Measurements from ENCODE around the gene WNT7B.

The WNT7B gene

GRCh38 chr22:45919504-45920286 lies 57.3 kb downstream of the WNT7B start:
- no peak for TF ChIP-seq CTCF (IDR thresholded peaks at IDR 0.05; ENCODE audit: borderline replicate concordance, insufficient read depth, low read depth, low read length)
- no peak overlapping the region for H3K4me3 ChIP-seq (ENCODE audit: low read depth, low read length)

GRCh38 chr22:45918459-45919370 lies 58.2 kb downstream of the WNT7B start:
- TF ChIP-seq CTCF (IDR thresholded peaks at IDR 0.05; ENCODE audit: borderline replicate concordance, insufficient read depth, low read depth, low read length): no peak

GRCh38 chr22:45917700-45918458 lies 59.1 kb downstream of the WNT7B start:
- H3K4me3 ChIP-seq (ENCODE audit: low read depth, low read length): no peak overlapping the region
- TF ChIP-seq CTCF (IDR thresholded peaks at IDR 0.05; ENCODE audit: borderline replicate concordance, insufficient read depth, low read depth, low read length): no peak

More at GRCh38 chr22:45918459-45919370, 58.2 kb downstream of the WNT7B start:
- H3K4me3 ChIP-seq (ENCODE audit: low read depth, low read length): no peak overlapping the region

GRCh38 chr22:45917146-45917545 lies 59.8 kb downstream of the WNT7B start:
- TF ChIP-seq CTCF (IDR thresholded peaks at IDR 0.05; ENCODE audit: borderline replicate concordance, insufficient read depth, low read depth, low read length): no peak
- no peak overlapping the region for H3K4me3 ChIP-seq (ENCODE audit: low read depth, low read length)

- TF ChIP-seq CTCF (IDR thresholded peaks at IDR 0.05; ENCODE audit: borderline replicate concordance, insufficient read depth, low read depth, low read length): no peak
- no peak overlapping the region for H3K4me3 ChIP-seq (ENCODE audit: low read depth, low read length)
Observed at GRCh38 chr22:45916515-45916914, 60.4 kb downstream of the WNT7B start.

- TF ChIP-seq CTCF (IDR thresholded peaks at IDR 0.05; ENCODE audit: borderline replicate concordance, insufficient read depth, low read depth, low read length): no peak
- H3K4me3 ChIP-seq (ENCODE audit: low read depth, low read length): no peak overlapping the region
Observed at GRCh38 chr22:45915841-45916240, 61.1 kb downstream of the WNT7B start.
